NCI-H2227 (cell line): ENCODE measurements around the gene MME.
"Not testable (repeated sequence)": the region's sequence is repeated elsewhere in the genome, so short reads cannot be mapped to it uniquely, and the experiment has no call there.

Source experiments
- DNase-seq: peaks from one replicate; lab custom pipeline; 2025; ENCODE audit not compliant: unreplicated experiment; lab: John Stamatoyannopoulos, UW

MME gene

DNA sequence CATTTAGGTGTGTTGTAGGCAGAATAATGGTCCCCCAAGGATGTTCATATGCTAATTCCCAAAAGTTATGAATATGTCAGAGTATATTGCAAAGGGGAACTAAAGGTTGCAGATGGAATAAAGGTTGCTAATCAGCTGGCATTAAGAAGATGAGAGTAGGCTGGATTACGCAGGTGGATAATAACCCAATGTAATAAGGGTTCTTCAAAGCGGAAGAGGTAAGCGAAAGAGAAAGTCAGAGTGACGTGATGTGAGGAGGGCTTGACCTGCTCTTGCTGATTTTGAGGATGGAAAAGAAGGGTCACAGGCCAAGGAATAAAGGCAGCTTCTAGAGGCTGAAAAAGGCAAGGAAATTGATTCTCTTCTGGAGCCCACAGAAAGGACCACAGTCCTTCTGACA is 109.4 kb downstream of the MME start:
- no peak for DNase-seq

DNA sequence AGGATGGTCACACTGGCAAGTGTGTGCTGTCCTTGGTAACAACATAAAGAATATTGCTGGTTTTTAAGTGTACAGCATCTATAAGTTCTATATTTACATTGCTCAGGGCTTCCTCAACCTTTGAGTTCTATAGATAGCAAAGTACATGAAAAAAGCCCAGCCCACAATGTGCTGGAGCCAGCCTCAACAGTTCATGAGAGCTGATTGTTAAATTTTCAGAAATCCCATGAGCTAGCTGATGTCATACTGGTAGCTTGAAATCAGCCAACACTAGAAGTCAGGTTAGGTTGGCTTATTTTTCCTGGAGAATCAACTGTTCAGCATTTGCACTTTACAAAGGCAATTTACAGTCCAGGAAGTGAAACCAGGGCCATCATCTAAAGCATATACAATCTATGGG is 110.6 kb downstream of the MME start:
- DNase-seq = no peak

DNA sequence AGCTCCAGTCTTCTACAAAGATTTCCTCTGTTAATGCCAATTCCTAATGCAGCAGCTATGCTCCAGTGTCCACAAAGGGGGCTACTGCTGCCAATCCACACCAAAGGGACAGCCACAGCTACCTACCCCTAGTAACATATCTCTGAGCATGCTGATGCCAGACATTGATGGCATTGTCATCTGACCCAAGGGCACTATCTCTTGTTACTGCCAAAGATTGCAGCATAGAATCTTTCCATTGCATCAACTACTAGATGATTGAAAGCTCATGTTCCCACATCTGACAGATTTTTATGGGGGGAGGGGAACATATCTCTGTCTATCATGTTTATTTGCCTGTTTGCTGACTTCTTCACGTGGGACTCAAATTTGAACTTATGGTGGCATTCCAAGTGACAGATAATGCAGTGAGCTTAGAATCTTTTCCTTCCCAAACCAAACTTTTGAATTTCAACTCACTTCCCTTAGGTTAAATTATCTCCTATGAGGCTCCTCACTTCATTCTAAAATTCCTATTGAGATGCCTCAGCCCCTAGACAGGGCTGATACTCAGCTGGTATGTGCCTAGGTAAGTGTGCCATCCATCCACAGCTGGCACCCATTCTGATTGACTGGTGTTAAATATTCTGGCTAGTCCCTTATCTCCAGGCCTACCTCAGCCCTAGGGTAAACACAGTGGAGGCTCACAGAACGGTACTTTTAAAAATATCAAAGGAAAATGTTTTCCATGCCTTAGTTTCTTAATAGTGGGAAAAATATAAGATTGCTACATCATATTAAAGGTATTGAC is 113.0 kb downstream of the MME start:
- DNase-seq = no peak

DNA sequence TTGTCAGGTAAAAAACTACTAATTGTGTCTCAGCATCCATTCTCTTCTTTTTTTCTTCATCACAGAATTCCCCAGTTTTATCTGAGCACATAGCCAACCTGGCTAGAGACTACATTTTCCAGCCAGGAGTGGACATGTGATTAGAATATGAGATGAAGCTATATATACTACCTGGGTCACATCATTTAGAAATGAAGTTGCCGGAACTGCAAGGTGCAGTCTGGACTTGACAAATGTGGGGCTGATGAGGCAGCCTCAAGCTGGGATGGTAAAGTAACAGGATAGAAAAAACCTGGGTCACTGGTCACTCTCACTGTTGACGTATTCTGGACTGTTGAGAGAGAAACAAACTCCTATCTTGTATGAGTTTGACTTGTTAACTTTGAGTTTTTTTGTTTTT is 113.7 kb downstream of the MME start:
- no peak for DNase-seq

DNA sequence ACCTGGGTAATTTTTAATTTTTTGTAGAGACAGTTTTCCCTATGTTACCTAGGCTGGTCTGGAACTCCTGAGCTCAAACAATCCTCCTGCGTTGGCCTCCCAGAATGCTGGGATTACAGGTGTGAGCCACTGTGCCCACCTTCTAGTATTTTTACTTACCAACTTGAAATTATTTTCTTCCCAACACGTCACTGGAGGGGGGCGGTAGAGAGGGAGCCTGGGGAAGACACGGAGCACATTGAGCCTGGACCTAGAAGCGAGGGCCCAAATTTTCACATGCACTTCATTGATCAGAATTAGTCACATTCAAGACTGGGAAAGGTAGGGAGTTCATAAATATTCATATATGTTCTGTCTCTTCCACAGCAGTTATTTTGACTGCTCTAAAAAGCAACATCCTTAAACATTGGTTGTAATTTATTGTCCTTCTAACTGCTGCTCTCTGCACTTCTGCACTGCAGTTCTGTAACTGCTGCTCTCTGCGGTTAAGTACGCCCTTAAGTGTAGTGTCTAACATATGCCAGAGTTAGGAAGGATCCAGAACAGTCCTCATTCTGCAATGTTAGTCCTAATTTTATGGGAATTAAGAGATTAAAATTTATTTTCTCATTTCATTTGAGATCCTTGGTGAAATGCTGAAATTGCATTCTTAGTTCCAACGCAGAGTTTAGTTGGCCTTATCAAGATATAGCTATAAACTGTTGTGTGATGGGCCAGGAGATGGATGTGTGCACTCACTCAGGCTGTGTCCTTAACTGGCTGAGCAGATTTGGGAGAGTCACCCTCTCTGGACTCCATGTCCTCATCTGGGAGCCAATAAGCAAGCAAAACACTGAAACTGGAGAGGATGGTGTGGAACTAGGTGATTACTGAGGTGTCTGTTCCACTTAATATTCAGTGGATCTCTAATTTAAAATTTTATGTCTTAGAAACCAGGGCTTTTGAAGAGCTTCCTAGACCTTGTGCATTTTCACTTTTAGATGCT is 115.1 kb downstream of the MME start:
- no peak for DNase-seq

DNA sequence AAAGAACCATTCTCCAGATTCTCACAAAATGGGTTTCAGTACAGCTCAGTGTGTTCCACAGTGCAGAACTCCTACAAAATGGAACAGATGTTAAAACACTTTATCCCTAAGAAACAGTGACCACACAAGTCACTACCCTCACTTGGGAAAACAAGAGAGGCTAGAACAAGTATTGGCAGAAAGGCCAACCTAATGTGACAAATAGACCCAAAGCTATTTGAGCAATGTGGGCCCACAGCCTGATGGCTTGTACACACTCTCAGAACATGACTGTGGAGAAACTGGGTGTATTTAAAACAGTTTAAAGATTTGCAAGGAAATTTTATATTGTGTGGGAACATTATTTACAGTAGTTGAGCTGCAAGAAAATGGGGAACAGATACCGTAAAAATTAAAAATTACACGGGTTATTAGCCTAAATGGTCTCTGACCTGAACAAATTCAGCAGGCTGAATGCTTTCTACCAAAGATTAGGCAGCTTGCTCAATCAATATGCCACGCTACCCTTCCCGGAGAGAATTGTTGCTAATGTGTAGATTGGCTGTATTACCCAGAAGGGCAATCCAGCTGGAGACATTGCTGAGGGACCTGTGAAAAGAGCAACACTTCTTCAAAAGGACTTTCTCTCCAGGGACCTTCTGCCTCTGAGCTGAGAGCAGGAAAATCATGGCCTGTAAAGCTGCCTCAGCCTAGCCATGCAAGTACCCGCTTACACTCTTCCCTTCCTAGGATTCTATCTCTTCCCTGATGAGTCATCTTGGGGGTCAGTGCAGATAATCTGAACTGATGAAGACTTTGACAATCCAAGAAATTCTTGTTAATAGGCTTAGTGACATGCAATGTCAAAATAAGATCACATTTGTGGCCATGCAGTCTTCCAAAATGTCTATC is 116.3 kb downstream of the MME start:
- no peak for DNase-seq

DNA sequence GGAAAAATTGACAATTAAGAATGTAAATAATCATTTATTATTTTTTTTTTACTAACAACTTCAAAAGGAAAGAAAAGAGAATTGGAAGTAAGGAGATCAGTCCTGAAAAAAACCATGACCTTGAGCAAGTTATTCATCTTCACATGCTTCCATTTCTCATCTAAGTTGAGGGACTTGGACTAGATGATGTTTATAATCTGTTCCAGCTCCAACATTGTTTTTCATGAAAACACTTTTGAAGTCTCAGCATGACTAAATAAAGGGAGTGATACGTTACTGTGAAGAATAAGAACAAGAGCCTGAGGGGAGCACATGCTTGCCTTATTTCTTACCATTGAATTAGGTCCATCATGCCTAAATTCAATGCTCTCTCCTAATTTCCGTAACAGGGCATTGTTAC is 117.7 kb downstream of the MME start:
- no peak for DNase-seq

DNA sequence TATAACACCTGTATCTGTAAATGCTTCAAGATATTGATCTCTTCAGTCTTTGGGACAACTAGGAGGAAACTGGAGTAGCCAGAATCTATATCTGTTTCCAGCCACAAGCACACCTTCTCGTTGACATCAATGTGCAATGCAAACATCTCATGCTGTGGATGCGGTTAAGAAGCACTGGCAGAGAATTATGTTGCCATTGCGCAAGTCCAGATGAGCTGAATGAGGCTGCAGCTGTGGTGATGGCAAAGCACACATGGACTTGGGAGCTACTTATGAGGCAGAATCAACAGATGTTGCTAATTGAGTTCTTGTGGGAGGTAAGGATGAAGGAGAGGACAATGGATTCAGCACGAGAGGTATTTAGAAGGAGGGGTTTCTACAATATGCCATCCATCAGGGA is 122.5 kb downstream of the MME start:
- no peak for DNase-seq

DNA sequence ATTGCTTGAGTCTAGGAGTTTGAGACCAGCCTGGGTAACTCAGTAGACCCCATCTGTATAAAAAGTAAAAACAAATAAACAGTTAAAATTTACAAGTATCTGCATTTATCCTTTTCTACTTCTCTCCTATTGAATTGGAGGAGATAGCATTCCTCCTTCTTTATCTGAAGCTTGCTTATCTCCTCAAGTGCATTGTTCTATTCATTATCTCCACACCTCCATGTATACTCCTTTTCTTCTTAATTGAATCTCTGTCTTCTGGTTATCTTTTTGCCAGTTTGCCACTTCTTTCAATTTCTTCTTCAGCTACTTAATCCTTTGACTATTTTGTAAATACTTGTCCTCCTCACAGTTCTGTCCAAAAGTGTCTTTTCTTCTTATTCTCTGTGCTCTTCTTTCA is 124.7 kb downstream of the MME start:
- DNase-seq = no peak

DNA sequence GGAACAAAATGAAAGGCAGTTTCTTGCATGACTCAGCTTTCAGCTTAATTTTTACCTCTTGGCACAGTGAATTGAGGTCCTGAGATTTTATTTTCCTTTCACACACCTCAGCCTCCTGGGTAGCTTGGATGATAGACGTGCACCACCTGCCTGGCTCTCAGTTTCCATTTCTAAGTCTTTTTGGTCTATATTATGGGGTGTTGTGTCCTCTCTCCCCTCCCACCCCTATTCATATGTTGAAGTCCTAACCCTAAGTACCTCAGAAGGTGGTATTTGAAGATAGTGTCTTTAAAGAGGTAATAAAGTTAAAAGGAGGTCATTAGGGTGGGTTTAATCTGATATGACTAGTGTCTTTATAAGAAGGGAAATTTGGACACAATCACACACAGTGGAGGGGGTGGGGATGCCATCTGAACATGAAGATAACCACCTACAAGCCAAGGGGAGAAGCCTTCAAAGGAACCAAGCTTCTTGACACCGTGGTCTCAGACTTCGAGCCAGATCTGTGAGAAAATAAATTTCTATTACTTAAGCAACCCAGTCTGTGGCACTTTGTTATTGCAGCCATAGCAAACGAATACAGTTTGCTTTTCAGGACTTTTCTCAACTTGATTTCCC is 128.2 kb downstream of the MME start:
- DNase-seq = no peak

DNA sequence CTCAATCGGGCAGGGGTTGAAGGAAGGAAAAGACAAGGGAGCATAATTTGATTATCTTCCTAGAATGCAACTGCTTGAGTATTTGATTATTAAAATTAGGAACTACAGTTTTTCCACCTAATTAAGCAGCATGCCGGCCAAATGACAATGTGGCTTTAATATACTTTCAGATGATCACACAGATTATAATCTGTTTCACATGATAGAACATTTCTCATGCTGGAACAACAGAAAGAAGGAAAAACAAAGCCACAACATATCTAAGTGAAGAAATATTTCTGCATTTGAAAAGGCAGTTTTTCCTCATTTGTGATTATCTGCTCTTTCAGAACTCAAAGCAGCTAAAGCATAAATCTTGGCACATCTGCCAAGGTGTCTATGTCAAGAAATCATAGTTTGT is 130.6 kb downstream of the MME start:
- DNase-seq = no peak

DNA sequence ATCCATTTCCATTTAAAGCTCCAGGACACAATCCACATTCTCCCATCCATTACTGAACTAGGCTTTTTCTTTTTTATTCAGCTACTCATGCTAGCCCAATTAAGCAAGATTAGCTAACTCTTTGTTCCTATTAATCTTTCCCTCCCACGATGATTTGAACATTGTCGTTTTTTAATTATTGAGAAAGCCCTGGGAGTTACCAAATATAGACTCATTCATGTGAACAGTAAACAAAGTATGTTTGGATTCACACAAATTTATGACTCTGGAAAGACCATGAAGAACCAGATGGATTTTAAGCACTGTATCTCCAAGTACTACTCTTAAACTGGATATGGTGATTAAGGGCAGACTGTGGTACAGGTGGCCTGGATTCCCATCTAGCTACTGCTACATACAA is 131.1 kb downstream of the MME start:
- DNase-seq = no peak

DNA sequence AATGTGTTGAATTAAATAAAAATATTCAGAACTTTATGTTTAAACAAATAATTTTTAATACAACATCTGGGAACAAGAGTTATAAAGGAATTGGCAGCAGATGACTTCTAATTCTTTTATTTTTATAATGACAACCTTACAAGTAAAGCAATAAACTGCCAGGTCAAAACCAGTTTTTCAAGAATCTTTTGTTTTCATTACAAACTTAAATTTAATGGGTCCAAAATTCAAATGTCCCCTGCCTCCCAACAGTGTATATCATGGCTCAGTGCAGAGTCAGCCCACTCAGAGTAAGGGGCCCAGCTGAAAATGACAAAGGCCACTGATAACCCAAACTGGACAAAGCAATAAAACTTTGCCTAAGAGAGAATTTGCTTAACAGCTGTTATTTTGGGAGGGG is 131.8 kb downstream of the MME start:
- no peak for DNase-seq

DNA sequence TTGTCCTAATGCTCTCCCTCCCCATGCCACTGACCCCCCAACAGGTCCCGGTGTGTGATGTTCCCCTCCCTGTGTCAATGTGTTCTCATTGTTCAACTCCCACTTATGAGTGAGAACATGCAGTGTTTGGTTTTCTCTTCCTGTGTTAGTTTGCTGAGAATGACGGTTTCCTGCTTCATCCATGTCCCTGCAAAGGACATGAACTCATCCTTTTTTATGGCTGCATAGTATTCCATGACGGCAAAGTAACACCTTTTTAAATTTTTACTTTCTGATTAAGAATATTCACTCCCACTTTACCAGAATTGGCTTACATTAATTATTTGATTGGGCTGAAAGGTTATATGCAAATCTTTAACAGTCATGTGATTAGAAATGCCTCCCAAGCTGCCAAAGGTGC is 135.9 kb downstream of the MME start:
- not testable (repeated sequence) for DNase-seq

DNA sequence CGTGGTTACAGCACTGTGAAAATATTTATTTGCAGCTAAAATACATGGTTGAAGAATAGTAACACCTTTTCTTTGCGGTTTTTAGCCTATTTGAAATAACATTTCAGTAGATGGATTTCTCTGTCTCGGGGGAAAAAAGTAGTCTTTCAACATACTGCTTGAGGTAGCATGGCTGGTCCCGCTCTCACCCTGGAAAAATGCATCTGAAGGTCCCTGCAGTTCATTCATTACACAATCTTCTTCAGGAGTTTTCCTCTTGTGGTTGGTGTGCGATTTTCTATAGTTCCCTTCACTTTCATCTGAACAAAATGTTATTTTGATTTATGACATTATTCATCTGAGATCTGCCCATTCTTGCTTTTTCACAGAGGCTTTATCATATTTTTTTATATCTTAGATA is 137.5 kb downstream of the MME start:
- no peak for DNase-seq

DNA sequence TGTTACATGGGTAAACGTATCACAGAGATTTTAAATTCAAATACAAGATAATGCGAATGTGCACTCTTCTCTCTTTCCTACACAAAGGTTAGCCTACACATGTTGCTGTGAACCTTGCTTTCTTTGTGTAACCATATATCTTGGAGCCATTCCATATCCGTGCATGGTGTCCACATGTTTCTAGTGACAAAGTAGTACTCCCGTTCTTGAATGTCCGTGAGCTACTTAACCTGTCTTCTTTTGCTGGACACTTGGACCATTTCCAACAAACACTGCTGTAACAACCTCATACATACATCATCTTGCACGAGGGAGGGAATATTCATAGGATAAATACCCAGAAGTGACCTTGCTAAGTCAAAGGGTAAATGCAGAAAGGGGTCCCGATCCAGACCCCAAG is 138.3 kb downstream of the MME start:
- no peak for DNase-seq

DNA sequence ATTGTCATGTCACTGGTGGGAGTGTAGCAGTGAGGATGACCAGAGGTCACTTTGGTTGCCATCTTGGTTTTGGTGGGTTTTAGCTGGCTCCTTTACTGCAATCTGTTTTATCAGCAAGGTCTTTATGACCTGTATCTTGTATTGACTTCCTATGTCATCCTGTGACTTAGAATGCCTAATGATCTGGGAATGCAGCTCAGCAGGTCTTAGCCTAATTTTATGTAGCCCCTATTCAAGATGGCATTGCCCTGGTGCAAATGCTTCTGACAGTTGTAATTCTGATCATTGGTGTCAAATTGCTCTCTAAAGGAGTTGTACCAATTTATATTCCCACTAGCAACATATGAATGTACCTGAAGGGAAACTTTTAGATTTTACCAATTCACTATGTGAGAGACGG is 139.0 kb downstream of the MME start:
- no peak for DNase-seq

DNA sequence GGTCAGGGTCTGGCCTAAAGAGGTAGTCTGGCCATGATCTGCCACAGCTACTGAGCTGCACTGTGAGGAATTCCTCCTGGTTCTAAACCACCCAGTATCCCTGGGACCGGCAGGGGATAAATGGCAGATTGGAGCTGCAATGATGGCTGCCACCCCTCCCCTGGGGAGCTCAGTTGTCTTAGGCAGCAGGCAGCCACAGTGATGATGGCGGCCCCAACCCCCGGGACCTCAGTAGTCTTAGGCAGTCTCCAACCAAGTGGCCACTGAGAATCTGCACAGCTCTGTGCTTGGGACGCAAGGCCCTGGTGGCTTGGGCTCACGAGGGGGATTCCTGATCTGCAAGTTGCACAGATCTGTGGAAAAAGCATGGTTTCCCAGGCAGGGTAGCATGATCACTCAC is 145.3 kb downstream of the MME start:
- DNase-seq = no peak

DNA sequence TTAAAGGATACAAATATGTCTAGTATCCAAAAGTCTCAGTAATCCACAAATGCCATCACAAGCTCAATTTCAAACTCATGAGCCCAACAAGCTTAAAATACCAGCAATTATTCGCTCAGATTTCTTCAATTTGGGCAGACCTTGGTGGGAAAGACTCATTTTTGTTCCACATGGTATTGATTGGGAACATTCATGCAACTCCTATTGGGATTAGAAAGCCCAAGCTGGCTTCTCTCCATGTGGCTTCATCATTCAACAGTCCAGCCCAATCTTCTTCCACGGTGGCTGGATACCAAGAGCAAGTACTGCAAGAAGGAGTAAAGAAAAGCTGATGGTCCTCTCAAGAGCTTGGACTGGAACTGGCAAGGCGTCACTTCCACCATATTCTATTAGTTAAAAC is 147.0 kb downstream of the MME start:
- no peak for DNase-seq

DNA sequence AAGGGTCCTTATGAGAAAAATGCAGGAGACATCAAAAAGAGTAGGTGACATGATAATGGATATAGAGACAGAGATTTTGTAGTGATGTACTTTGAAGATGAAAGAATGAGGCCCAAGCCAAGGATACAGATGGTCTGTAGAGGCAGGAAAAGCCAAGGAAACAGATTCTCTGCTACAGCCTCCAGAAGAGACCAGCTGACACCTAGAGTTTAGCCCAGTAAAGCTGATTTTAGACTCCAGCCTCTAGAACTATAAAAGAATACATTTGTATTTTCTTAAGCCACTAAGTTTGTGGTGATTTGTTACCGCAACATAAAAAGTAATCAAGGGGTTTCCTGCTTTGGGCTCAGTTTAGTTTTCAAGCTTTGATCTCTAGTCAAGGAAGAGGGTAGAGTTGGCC is 148.6 kb downstream of the MME start:
- DNase-seq = no peak

DNA sequence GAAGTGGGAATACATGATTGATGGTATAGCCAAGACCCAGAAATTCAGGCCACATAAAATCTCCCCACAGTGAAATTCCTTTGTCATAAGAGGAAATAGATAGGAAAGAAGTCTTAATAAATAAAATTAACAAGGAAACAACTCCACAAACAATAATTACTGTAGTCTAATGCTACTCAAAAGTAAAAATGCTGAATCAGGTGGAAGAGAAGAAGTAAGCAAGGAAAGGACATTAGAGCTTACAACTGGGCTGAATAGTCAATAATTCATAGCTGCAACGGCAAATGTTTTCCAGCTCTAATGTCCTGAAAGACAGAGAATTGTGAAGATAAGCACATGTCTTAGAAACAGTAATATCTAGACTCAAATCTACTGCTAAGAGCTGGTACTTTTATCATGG is 149.0 kb downstream of the MME start:
- no peak for DNase-seq
